ENCODE measurements around the gene EZR.

Gene EZR

DNA sequence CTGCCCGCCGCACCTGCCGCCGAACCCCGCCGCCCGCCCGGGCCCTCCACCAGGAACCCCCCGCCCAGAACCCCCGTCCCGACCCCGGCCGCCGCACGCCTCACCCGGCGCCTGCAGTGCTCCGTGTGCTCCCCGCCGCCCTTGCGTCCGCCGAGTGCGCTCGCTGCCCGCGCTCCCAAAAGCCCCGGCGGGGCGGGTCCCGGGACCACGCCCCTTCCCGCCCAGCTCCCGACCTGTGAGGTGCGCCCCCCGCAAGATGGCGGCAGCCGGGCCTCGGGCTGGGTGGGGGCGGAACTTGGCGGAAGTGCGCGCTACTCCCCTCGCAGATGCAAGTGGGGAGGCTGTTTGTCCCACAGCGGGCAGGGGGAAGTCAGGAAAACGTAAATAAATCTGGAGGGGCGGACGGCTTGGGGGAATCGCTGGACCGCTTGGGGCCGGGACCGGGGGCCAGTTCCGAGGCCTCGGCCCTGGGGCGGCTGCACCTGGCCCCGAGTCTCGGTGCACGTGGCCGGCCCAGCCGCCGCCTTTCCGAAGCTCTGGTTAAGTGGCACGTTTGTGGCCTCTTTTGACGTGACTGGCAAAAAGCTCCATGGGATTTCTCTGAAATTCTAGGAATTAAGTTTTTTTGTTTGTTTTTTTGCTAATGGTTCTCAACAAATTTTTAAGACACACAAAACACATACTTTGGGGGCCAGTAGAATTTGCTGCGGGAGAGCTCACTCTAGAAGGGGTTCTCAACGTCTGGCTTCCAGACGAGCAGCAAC, at the start of gene EZR:
Gene EZR (minus strand): TSS at position 156 of the 764 bp plus-strand sequence. CDS start 1,275 bp downstream, outside the sequence.
- no peak for DNase-seq

DNA sequence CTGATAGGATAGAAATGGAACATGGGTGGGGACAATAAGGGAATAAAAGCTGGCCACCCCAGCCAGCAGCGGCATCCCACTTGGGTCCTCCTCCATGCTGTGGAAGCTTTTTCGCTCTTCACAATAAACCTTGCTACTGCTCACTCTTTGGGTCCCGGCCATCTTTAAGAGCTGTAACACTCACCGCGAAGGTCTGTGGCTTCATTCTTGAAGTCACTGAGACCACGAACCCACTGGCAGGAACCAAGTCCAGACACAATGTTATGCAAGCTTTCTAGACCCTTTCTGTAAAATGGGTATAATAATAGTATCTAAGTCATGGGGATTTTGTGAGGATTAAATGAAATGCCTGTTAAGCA, 48.9 kb upstream of the EZR start:
- DNase-seq = no peak

DNA sequence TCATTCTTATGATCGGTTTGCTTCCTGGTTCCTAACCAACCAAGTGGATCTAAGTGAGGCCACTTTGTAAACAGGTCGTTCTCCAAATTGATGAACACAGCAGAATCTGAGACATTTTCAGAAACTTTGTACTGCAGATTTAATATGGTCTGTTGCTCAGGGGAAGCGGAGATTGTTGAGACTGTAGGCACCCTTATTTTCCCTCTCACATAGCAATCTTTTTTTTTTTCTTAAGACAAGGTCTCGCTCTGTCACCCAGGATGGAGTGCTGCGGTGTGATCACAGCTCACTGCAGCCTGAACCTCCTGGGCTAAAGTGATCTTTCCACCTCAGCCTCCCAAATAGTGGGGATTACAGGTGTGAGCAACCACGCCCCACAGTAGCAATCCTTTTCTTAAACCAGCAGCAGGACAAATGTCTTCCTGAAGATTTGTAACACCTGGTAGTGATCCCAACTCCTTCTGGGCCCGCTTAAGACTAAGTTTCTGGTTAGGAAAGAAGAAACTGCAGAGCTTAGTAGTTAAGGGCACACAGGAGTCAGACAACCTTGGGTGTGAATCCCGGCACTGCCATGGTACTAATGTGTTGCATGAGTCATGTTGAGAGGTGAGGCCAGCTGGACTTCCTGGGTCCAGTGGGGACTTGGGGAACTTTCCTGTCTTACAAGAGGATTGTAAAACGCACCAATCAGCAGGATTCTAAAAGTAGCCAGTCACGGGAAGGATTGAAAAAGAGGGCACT, 48.4 kb upstream of the EZR start:
- DNase-seq = no peak

DNA sequence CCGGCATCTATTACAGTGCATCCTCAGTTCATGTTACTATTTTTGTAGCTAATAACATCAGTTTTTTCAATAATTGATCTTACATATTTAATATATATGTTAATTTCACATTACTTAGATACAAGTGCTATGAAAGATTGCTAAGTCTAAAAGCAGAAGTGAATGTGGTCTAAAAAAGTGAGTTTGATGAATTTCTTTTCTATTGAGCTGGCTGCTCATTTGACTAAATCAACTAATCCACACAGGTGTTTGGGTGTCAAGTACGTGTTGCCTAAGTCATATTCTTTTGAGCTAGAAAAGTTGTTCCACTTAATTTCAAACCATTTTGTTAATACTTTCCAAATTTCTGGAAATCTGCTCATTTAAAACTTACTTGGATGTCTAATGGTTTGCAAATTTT, 46.6 kb upstream of the EZR start:
- DNase-seq = no peak

DNA sequence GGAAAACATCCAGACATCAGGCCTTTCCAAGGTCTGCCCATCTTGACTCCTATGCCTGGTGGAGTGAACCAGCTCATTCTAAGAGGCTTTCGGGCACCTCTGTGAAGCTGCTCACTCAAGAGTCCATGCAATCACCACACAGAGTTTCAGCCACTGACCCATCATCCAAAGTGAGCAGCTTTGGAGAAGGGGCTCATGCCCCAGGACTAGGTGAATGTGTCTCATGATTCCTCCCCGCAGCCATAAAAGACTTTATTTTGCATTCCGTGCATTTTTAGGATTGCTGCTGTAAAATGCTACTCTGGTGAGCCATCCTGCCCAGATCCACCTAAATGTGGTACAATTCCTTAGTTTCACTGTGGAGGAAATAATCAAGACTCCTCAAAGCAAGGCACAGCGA, 44.5 kb upstream of the EZR start:
- DNase-seq = no peak

DNA sequence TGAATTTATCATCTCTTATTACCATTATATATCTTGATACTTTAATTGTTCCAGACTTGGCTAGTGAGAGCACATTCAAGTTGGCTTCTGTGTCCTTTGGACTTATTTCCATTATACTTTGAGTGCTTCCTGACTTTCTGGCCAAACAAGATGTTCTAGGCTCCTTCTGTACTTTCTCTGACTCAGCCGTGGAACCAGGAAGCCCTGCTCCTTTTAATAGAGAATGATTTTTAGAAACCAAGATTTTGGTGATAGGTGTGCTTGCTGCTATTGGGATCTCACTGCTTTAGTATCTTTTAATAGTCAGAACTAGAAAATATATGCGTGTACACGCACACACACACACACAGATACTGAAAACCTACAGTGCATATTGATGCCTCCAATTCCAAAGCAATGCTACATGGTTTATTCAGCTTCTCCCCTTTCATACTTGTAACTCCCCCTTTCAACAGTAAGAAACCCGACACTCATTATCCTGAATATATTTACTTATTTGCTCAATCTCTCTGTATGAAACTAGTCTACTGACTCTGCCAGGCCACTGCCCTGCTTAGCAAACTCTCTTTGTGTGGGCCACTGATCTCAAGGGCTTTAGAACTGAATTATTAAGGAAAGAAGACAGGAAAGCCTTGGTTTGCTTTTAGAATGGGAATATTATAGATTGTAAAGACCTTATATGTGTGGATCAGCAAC, 42.7 kb upstream of the EZR start:
- no peak for DNase-seq

DNA sequence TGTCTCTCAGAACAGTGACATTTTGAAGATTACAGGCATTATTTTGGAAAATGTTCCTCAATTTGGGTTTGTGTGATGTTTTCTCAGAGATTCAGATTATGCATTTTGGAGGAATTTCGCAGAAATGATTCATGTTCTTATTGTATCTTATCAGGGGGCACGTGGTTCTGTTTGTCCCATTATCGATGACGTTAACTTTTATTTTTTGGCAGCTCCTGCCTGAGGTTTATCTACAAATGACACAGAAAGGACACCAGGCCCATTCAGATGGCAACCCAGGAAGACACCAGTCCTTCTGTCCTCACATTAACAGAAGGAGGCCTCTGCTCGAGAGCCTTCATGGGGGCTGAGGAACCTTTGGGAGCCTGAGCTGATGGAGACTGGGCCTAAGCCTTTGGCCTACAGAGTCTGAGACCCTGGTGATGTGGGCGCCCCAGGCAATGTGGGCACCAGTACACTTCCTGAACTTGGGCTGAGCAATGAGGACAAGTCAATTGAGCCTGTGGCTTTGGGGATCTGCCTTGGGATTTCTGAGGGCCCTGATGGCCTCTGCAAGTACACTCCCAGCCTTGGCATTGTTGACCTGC, 41.2 kb upstream of the EZR start:
- DNase-seq = no peak

DNA sequence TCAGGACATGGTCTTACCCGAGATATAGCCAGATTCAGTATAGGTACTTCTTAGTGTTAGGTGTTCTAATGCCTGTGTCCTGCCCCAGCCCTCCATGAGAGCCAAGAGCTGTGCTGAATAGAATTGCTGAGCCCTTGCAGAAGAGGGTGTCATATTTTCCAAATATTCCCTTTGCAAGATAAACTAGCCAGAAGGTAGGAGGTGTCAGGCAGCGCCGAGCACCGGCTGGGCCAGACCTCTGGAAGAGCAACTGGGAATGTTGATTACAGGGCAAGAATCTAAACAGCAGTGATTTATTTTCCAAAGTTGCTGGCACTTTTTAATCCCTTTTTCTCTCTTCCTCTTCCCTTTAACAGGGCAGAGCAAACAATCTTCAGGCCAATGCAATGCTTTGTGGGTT, 37.1 kb upstream of the EZR start:
- DNase-seq = no peak

DNA sequence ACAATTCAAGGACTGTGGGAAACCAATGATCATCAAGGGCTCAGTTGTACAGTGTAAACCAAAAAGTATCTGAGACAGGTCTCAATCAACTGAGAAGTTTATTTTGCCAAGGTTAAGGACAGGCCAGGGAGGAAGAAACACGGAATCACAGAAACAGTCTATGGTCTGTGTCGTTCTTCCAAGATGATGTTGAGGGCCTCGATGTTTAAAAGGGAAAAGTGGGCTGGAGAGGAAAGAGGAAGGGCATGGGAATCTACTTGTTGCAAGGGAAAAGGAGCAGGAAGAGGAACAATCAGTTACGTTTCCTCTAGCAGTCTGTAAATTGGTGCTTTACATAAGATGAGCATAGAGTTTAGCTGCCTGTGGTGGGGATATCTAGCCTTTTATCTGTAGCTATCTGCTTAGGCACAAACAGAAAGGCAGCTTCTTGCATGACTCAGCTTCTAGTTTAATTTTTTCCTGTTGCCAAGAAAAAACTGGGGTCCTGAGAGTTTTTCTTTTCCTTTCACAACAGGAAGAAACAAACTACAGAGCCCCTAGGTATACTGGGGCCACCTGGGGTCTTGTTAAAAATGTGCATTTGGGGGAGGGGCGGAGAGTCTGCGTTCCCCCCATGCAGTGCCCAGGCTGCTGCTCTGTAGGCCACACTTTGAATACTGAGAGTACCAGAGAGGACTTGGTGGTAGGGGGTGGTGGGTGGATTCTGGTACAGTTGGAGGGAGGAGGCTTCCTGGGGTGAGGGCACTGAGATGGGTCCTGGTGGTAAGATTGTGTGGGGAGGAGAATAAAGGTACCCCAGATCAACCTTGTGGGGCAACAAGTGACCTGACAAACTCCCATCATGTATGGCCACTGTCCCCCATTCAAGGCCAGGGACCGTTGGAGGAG, 35.3 kb upstream of the EZR start:
- no peak for DNase-seq

DNA sequence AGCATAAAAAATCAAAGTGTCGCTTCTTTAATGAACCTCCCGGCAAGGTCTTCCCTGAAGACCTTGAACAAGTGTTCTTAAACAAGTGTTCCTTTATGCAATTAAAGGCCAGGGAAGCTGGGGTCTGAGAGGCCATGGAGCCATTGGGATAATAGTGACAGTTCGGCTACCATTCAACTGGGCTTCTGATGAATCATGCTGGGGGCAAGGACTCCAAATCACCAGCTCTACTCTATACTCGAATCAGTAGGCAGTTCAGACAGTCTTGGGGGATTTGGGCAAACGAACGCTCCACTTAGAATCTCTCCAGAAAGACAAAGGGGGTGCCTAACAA, 34.7 kb upstream of the EZR start:
- no peak for DNase-seq

DNA sequence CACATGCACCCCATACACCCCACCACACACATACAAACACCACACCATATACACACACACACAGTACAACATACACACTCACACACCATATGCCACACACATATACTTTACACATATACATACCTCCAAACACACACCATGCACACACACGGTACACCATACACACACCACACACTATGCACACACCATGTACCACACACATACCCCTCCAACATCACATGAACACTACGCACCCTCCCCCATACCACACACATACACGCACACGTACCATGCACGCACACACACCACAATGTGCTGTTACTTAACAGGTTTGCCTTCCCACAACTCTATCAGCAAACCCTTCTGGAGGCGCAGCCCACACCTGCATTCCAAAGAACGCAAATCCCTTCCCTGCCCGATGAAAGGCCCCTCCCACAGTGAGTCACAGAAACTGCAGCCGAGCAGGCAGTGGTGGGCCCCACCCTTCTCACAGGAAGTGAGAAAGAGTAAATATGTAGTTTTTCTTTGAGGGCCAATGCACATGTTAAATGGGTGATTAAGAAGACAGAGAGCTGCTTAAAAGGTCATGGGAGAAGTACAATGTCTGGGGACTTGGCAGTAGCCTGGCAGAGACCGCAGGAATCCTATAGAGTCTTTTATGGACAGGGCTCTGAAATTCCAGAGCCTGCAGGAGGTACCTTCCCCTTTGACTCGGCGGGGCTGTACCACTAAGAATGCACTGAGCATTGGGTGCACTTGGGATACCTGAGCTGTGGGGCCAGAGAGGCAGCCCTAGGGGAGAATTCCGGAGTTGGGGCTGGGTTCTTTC, 34.1 kb upstream of the EZR start:
- no peak for DNase-seq

DNA sequence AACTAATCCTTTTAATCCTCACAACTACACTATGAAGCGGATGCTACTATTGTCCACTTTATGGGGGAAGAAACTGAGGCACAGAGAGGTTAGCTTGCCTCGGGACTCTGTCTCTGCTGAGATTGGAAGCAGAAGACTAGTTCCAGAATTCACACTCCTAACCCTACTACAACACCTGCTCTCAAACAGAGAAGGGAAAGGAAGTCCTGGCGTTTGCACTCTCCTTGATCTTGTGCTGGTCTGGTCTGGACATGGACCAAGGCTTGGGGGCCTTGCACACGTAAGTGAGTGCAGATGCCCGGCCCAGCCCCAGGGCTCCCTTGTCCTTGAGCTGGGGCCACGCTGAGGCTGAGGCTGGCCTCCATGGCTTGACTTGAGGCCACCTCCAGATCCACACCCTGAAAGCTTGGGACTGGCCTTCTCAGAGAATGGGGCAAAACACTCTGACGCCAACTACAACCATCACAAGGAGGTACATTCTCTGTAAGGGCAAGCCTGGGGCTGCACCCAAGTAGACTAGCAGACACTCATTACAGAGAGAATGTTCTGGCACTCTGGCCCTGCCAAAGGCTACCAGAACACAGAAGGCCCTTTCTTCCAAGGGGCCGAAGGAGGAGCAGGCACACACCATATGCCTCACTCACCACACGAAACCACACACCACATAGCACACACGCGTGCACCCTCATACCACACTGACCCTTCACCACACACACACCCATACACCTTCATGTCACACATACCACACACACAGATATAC, 33.3 kb upstream of the EZR start:
- no peak for DNase-seq

DNA sequence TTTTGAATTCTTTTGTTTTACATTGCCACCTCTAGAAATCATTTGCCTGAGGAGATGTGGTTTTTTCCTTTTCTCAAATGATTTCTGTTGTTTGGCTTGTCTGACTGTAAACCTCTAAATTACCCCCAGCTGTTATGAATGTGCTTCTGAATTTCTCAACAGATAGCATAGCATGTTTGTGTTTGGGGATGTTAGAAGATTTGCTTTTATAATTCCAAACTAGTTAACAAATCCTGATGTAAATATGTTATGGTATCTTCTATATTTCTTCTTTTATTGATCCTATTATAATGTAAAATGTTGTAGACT, 31.6 kb upstream of the EZR start:
- no peak for DNase-seq

DNA sequence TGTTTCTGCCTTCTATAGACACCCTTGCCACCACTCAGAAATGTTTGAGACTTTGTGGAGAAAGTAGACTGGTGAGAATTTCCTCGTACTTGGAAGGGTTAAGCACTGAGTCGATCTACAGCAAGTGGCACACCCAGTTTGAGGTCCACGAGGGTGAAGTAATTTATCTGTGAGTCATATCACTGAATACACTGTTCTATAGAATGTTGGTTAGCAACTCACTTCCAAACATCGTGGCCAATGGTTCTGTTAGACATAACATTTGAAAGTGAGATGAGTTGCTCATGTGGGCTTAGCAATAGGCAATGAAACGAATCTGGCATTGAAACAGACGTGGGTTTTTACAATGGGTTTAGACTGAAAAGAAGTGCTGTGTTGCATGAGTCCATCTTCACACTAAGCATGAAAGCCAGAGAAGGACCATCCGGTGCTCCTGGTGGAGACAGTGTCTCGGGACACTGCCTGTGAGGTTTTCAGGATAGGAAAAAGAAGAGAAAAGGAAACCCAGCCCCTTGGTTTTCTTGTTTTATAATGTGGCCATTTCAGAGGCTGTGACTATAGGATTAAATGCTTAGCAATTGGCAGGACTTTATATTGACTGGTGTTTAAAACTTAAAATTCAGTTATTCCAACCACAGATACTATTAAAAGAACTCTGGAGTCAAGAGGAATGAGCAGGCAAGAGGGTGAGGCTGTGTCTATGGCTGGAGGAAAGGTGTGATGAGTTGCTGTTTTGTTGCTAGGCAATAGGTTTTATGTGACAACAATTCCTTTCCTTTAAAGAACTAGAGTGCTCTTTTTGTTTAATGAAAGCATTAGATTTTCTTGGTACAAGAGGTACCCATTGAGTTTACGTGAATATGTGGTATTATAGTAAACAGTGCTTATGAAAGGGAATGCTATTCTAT, 31.0 kb upstream of the EZR start:
- DNase-seq = no peak

DNA sequence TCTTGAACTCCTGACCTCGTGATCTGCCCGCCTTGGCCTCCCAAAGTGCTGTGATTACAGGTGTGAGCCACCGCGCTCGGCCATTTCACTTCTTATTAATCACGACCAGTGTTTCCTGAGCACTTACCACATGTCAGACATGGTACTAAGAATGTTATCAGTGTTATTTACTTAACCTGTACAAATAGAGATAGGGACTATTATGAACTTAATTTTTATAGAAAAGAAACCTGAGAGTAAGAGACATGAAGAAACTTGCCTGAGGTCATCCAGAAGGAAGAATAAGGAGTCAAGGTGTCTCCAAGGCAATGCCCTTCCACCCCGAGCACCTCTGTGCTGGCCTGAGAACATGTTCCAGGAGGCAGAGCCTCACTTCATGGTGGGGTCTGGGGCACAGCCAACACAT, 29.3 kb upstream of the EZR start:
- no peak for DNase-seq

DNA sequence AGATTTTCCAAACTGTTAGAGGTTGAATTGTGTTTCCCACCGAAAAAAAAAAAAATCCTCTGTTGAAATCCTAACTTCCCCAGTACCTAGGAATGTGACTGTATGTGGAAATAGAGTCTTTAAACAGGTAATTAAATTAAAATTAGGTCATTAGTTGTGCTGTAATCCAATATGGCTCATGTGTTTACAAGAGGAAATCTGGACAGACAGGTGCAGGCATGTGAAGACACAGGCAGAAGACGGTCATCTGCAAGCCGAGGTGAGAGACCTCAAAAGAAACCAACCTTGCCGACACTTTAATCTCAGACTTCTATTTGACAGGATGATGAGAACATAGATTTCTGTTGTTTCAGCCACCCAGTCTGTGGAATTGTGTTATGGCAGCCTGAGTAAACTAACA, 28.6 kb upstream of the EZR start:
- DNase-seq = no peak

DNA sequence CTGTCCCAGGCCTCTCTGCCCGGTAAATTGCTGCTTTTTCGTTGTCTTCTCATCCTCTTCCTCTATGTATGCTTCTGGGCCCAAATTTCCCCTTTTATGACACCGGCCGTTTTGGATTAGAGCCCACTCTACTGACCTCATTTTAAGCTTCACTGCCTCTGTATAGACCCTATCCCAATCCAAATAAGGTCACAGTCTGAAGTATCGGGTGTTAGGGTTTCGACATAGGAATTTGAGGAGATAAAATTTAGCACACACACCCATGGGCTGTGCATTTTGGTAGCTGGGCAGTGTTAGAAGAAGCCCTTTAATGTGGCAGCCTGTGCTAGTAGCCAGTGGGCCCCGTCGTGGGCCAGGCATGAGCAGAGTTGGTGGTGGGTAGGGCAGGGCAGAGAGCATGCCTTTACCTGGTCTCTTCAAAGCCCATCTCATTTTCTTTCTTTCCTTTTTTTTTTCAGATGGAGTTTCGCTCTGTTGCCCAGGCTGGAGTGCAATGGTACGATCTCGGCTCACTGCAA, 27.9 kb upstream of the EZR start:
- no peak for DNase-seq

DNA sequence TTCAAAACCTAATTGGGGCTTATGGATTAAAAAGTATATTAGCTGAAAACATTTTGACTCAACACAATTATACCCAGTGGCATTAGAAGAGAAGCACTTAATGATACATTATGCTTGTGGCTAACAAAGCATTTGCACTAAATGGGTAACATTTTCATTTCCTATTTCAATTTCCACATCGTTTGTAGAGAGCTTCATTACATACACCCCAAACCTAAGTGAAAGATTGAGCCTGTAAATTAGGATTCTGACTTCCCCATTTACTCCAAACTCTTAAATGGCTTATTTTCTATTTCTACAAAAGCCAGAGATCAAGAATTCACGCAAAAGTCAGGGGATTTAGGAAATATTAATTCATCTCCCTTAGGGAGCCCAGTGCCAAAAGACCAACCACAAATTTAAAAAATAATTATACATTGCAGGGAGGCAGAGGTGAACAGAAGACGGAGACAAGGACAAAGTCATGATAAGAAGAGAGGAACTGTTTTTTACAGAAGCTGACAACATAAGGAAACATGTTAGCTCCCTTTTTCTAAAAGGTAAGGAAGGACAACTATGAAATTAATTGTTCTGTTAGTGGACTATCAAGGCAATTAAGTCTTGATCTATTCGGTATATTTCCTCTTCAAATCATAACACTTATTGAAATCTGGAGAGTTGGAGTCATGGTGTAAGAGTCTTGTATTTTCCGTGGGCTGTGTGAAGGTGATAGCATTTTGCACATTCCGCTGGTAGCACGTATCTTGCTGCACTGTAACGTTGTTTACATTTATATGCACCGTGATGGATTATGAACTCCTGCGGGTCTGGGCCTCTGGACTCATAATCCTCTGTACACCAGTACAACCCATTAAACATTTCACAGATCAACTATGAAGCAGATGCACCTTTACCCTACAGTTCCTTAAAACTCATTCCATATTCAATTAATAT, 24.8 kb upstream of the EZR start:
- DNase-seq = no peak

DNA sequence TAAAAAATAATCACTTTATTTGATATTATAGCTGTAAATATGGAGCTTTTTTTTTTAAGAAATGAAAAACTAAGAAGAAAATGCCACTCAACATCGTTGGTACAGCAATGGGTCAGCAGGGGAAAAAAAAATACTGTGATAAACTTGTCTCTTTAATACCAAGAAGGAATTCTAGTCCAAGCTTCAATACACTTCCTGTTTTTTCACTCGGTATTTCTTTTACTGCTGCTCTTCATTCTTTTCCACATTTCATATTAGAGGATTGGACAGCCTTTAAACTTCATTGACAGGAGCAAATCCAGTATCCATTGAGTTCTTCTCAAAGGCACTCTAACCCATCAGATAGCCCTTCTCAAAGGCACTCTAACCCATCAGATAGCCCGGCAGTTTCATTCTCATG, 22.2 kb upstream of the EZR start:
- no peak for DNase-seq

All from NCI-H1417 treated with DMSO at 0.1 percent for 48 hours (cell line).